ENCODE results near the gene ADCK1.
"Not testable (repeated sequence)": the region's sequence is repeated elsewhere in the genome, so short reads cannot be mapped to it uniquely, and the experiment has no call there.

Gene ADCK1

DNA sequence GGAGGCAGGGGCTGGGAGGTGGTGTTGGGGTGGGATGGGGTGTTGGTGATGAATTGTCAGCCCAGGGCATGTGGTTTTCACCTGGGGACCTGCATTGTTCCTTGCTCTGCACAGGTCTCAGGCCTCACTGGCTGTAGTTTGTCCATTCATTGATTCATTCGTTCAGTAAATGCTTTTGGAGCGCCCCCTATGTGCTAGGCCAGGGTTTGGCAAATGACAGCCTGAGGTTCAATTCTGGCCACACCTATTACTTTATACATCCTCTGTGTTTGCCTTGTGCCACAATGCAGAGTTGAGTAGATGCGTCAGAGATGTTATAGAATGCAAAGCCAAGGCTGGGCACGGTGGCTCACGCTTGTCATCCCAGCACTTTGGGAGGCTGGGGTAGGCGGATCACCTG, 4.7 kb downstream of the ADCK1 start:
- H3K4me1 ChIP-seq (ENCODE audit: control insufficient read depth in 1 of 2, insufficient read depth in 1 of 2, low read depth in 1 of 2, low read length in 1 of 2): peaks cover 9 to 11% of the 10 kb centered on the region in 2 experiments
- no peak overlapping the region for H3K4me3 ChIP-seq (ENCODE audit: low read depth in 1 of 2, low read length in 1 of 2)
- no peaks in the 10 kb centered on the region for H3K9me3 ChIP-seq
- no peaks in the 10 kb centered on the region for H3K36me3 ChIP-seq
- H3K27me3 ChIP-seq: no peaks in the 10 kb centered on the region
- no peak overlapping the region for H3K27ac ChIP-seq
- TF ChIP-seq, protein P1, sequence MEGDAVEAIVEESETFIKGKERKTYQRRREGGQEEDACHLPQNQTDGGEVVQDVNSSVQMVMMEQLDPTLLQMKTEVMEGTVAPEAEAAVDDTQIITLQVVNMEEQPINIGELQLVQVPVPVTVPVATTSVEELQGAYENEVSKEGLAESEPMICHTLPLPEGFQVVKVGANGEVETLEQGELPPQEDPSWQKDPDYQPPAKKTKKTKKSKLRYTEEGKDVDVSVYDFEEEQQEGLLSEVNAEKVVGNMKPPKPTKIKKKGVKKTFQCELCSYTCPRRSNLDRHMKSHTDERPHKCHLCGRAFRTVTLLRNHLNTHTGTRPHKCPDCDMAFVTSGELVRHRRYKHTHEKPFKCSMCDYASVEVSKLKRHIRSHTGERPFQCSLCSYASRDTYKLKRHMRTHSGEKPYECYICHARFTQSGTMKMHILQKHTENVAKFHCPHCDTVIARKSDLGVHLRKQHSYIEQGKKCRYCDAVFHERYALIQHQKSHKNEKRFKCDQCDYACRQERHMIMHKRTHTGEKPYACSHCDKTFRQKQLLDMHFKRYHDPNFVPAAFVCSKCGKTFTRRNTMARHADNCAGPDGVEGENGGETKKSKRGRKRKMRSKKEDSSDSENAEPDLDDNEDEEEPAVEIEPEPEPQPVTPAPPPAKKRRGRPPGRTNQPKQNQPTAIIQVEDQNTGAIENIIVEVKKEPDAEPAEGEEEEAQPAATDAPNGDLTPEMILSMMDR (IDR thresholded peaks at IDR 0.05): no peak

DNA sequence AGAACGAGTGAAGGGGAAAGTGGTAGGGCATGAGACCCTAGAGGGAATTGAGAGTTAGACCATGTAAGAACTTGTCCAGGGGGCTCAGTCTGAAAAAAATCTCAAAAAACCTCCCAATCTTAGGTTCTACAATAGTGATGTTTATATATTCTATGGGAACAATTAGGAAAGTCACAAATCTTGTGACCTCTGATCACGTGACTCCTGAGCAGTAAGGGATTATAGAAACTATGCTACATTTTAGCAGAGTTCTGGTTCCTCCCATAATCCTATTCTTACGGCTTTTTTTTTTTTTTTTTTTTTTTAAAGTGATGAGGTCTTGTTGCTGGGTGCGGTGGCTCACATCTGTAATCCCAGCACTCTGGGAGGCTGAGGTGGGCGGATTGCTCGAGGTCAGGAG, 5.8 kb downstream of the ADCK1 start:
- no peak overlapping the region for H3K4me3 ChIP-seq (ENCODE audit: low read depth in 1 of 2, low read length in 1 of 2)
- no peaks in the 10 kb centered on the region for H3K9me3 ChIP-seq
- H3K27ac ChIP-seq: no peak overlapping the region
- TF ChIP-seq, protein P1 (IDR thresholded peaks at IDR 0.05): no peak
- H3K4me1 ChIP-seq (ENCODE audit: control insufficient read depth in 1 of 2, insufficient read depth in 1 of 2, low read depth in 1 of 2, low read length in 1 of 2): no peaks in the 10 kb centered on the region
- H3K36me3 ChIP-seq: no peaks in the 10 kb centered on the region
- no peaks in the 10 kb centered on the region for H3K27me3 ChIP-seq

DNA sequence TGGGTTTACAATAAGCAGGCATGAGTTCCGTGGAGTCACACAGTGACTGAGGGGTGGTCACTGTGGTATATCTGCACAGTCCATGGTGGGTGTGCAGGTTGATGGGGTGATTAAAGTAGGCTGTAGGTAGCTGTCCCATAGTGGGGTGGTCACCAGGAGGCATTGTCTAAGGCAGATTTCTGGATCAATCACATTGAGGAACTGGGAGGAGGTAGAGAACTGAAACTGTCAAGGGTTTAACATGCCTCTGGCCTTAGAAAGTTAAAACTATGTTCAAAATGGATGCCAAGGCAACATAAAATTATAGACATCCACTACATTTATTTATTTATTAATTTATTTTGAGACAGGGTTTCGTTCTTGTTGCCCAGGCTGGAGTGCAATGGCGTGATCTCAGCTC, 8.3 kb downstream of the ADCK1 start:
- TF ChIP-seq, protein P1 (IDR thresholded peaks at IDR 0.05): no peak
- Histone ChIP-seq H3K4me1 (ENCODE audit: control insufficient read depth in 1 of 2, insufficient read depth in 1 of 2, low read depth in 1 of 2, low read length in 1 of 2) (no peaks in the 10 kb centered on the region), H3K36me3 (no peaks in the 10 kb centered on the region), H3K27ac (no peak overlapping the region), H3K4me3 (ENCODE audit: low read depth in 1 of 2, low read length in 1 of 2) (no peak overlapping the region), H3K27me3 (no peaks in the 10 kb centered on the region), H3K9me3 (no peaks in the 10 kb centered on the region)

DNA sequence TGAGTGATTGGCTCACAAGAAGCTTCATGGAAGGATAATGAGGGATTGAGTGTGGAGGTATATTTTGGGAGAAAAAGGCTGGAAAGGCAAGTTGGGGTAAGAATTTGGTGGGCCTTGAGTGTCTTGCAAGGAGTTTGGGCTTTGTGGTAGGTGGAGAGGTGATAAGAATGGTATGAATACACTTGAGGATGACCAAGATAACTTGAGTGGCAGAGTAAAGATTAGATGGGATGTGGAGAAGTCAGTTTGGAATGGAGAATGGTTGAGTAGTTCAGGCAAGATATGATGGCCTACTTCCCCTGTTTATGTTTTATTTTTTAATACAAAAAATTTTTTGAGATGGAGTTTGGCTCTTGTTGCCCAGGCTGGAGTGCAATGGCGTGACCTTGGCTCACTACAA, 9.1 kb downstream of the ADCK1 start:
- Histone ChIP-seq H3K4me1 (ENCODE audit: control insufficient read depth in 1 of 2, insufficient read depth in 1 of 2, low read depth in 1 of 2, low read length in 1 of 2) (no peaks in the 10 kb centered on the region), H3K4me3 (ENCODE audit: low read depth in 1 of 2, low read length in 1 of 2) (no peak overlapping the region), H3K27me3 (no peaks in the 10 kb centered on the region), H3K9me3 (no peaks in the 10 kb centered on the region), H3K36me3 (no peaks in the 10 kb centered on the region), H3K27ac (no peak overlapping the region)
- TF ChIP-seq, protein P1 (IDR thresholded peaks at IDR 0.05): no peak

DNA sequence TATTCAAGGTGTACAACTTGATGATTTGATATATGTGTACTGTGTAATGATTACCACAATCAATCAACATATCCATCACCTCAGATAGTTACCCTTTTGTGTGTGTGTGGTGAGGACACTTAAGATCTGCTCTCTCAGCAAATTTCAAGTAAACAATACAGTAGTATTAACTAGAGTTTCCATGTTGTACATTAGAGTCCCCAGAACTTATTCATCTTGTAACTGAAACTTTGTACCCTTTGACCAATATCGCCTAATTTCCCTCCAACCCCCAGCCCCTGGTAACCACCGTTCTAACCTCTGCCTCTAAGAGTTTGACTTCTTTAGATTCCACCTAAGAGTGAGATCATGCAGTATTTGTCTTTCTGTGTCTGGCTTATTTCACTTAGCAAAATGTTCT, 12.1 kb downstream of the ADCK1 start:
- H3K4me1 ChIP-seq (ENCODE audit: control insufficient read depth in 1 of 2, insufficient read depth in 1 of 2, low read depth in 1 of 2, low read length in 1 of 2): no peaks in the 10 kb centered on the region
- H3K27ac ChIP-seq: no peak overlapping the region
- H3K9me3 ChIP-seq: no peaks in the 10 kb centered on the region
- no peaks in the 10 kb centered on the region for H3K36me3 ChIP-seq
- H3K4me3 ChIP-seq (ENCODE audit: low read depth in 1 of 2, low read length in 1 of 2): no peak overlapping the region
- no peaks in the 10 kb centered on the region for H3K27me3 ChIP-seq
- TF ChIP-seq, protein P1 (IDR thresholded peaks at IDR 0.05): no peak

DNA sequence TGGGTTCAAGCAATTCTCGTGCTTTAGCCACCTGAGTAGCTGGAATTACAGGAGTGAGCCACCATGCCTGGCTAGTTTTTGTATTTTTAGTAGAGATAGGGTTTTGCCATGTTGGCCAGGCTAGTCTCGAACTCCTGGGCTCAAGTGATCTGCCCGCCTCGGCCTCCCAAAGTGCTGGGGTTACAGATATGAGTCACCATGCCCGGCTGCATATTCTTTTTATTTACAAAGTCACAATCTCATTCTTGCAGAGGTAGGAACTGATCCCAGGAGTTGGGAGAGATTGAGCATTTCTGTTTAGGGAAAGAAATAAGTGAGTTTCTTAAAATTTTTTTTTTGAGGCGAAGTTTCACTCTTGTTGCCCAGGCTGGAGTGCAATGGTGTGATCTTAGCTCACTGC, 12.8 kb downstream of the ADCK1 start:
- H3K4me3 ChIP-seq (ENCODE audit: low read depth in 1 of 2, low read length in 1 of 2); H3K4me1 ChIP-seq (ENCODE audit: control insufficient read depth in 1 of 2, insufficient read depth in 1 of 2, low read depth in 1 of 2, low read length in 1 of 2); H3K27ac ChIP-seq; H3K36me3 ChIP-seq; H3K9me3 ChIP-seq; H3K27me3 ChIP-seq: not testable (repeated sequence)
